Measurements from ENCODE around the gene MINAR1. TPM values are rescaled to one million over a fixed set of nuclear protein-coding genes. Genes with fewer than 3 reads are reported as not detected.

The MINAR1 gene
- total RNA-seq, 1 donor from 2014 or later: 1.4 TPM

DNA sequence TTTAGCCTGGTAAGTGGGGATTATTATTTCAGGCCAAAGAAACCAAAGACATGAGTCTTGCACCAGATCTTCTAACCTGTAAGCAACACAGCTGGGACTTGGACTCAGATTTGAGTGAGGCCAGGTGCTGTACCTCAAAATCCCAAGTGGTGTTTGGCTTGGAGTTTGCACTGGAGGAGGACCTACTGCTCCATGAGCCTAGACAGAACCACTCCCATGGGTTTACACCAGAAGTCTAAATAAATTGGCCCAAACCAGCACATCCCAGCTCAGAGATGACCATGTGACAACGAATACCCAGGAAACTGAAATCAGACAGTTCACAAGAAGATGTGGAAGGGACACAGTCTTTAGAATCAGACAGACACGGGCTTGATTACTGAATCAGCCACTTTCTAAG is 47.5 kb downstream of the MINAR1 start:
- no peak for DNase-seq (ENCODE audit: low read depth)
- TF ChIP-seq, protein P1, sequence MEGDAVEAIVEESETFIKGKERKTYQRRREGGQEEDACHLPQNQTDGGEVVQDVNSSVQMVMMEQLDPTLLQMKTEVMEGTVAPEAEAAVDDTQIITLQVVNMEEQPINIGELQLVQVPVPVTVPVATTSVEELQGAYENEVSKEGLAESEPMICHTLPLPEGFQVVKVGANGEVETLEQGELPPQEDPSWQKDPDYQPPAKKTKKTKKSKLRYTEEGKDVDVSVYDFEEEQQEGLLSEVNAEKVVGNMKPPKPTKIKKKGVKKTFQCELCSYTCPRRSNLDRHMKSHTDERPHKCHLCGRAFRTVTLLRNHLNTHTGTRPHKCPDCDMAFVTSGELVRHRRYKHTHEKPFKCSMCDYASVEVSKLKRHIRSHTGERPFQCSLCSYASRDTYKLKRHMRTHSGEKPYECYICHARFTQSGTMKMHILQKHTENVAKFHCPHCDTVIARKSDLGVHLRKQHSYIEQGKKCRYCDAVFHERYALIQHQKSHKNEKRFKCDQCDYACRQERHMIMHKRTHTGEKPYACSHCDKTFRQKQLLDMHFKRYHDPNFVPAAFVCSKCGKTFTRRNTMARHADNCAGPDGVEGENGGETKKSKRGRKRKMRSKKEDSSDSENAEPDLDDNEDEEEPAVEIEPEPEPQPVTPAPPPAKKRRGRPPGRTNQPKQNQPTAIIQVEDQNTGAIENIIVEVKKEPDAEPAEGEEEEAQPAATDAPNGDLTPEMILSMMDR (conservative IDR thresholded peaks at IDR 0.05; ENCODE audit: low read depth, low read length): no peak
- H3K4me3 ChIP-seq (ENCODE audit: low read depth, low read length): no peak overlapping the region

DNA sequence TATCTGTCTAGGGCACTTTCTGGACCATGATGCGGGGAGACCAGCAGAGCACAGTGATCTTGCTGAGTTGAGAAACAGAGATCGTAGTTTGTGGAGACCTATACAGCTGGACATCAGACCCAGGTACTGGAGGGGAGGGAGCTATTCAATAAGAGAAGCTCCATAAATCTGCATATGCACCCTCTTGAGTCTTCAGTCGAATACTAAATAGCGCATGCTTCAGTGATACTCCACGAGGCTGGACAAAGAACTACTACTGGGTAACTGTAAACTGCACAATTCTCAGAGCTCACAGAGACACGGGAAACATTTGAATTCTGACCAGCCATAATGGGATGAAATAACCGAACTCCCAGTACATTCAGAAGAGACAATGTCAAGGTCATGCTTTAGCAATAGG is 49.7 kb downstream of the MINAR1 start:
- TF ChIP-seq, protein P1 (conservative IDR thresholded peaks at IDR 0.05; ENCODE audit: low read depth, low read length): no peak
- DNase-seq (ENCODE audit: low read depth): no peak
- no peak overlapping the region for H3K4me3 ChIP-seq (ENCODE audit: low read depth, low read length)

Other genes starting within 250 kb of the MINAR1 start
- not detected in 2 replicates for gene ANKRD34C, start 149.6 kb upstream of the MINAR1 start, total RNA-seq
- gene TMED3, start 121.2 kb upstream of the MINAR1 start, total RNA-seq: 79.9 and 109 TPM in 2 replicates